ENCODE data around the gene SLX9.

Gene SLX9

GRCh38 chr21:45001134-45002095, 61.6 kb downstream of the SLX9 start:
- DNase-seq (ENCODE audit: low read depth, low spot score): no peak

- no peak for DNase-seq (ENCODE audit: low read depth, low spot score)
Observed at GRCh38 chr21:45002381-45003204, 62.8 kb downstream of the SLX9 start.

GRCh38 chr21:45003331-45004058, 63.7 kb downstream of the SLX9 start:
- DNase-seq (ENCODE audit: low read depth, low spot score): no peak

DNA sequence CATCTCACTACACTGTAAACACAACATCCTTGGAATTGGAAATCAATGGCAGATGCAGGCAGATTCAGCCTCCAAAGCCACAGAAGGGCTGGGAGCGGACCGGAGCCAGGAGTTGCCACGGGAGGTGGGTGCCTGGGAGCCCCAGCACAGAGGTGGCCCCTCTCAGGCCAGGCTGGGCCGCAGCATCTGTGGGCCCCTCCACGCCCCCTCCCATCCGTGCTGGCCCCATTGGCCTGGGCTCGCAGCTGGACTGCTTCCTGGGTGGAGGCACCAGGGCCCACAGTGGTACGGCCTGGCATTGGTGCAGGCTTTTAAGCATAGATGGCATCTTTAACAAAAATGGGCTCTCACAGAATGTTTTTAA, 64.2 kb downstream of the SLX9 start:
- no peak for DNase-seq (ENCODE audit: low read depth, low spot score)

DNA sequence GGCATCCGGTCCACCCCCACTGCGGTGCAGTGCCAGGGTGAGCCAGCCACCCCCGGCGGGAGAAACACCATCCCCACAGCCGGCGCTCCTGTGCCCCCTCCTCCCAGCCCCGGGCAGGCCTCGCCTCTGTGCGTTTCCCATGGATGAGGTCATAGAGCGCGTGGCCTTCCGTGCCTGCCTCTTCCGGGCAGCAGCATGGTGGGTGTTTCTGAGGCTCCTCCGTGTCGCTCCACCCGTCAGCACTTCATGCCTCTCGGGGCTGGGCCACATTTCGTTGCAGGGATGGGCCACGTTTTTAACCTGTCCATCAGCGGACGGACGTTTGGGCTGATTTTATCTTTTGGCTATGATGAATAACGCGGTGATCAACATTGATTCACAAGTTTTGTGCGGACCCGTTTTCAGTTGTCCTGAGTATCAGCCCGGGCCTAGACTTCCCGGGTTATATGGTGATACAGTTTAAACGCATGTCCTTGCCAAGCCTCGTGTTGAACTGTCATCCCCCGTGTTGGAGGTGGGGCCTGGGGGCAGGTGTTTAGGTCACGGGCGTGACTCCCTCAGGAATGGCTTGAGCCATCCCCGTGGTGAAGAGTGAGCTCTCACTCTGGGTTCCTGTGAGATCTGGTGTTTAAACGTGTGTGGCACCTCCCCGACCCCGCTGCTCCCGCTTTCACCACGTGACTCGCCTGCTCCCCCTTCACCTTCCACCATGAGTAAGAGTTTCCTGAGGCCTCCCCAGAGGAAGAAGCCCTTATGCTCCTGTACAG, 64.8 kb downstream of the SLX9 start:
- DNase-seq (ENCODE audit: low read depth, low spot score): no peak

DNA sequence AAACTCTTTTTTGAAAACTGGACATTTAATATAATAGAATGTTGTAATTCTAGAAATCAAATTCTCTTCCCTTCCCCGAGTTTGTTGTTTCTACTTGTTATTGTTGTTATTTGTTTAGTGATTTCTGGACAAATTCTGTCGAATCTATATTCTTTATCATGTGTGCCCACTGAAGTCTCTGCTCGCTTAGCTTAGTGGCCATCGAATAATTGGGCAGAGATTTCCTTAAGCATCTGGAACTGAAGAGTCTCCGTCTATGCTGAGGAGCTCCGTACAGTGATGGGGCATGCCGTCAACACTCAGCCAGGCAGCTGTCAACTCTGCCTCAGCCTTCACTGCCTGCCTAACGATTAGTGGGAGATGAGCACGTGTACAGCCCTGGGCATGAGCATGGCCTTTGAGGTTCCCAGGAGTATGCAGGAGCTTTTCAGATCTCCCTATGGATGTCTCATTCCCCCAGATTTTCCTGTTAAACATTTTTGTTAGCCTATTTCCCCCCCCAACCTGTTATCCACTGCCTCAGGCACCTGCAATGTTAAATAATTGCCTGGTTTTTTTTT, 66.8 kb downstream of the SLX9 start:
- DNase-seq (ENCODE audit: low read depth, low spot score): no peak

DNA sequence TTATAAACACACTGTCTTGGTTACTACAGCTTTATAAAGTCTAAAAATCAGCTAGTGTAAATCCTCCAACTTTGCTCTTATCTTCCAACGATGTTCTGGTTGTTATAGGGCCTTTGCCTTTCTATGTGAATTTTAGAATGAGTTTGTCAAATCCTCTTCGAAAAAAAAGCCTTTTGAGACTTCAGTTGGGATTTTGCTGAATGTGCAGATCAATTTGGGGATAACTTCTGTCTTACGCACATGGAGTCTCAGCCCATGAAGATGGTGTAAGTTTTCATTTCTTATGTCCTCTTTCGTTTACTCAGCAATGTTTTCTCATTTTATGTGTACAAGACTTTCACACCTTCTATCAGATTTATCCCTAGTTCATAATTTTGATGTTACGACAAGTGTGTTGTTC, 69.8 kb downstream of the SLX9 start:
- DNase-seq (ENCODE audit: low read depth, low spot score): no peak

GRCh38 chr21:45010096-45010495, 70.3 kb downstream of the SLX9 start:
- DNase-seq (ENCODE audit: low read depth, low spot score): no peak

GRCh38 chr21:45010860-45011259, 71.0 kb downstream of the SLX9 start:
- no peak for DNase-seq (ENCODE audit: low read depth, low spot score)

- DNase-seq (ENCODE audit: low read depth, low spot score): no peak
Observed at GRCh38 chr21:45011426-45011825, 71.6 kb downstream of the SLX9 start.

GRCh38 chr21:45011911-45012661, 72.3 kb downstream of the SLX9 start:
- peak; percentile 86 for DNase-seq (ENCODE audit: low read depth, low spot score)

DNA sequence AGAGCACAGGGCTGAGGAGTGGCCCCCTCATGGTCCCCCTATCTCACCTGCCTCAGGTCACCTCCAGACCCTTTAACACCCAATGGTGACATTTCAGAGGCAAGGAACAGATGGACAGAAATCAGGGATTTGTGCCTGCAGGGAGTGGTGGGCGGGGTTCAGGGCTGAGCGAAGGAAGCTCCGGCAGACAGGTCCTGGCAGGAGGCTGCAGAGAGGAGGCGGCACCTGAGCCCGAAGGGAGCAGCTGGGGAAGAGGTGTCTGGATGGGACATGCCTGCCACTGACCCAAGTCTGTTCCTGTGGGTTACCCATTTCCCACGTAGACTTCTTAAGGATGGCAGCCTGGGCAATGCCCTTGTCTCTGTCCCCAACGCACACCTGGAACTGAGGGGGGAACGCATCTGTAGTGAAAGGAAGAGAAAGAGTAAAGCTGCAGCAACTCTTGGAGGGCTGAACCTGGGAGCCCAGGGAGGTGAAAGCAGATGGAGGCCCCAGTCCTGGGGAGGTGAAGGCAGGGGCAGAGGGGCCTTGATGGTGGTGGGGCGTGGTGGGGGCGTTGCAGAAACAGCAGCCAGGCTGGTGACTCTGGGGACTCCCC, 72.9 kb downstream of the SLX9 start:
- DNase-seq (ENCODE audit: low read depth, low spot score): peak; percentile 40

DNA sequence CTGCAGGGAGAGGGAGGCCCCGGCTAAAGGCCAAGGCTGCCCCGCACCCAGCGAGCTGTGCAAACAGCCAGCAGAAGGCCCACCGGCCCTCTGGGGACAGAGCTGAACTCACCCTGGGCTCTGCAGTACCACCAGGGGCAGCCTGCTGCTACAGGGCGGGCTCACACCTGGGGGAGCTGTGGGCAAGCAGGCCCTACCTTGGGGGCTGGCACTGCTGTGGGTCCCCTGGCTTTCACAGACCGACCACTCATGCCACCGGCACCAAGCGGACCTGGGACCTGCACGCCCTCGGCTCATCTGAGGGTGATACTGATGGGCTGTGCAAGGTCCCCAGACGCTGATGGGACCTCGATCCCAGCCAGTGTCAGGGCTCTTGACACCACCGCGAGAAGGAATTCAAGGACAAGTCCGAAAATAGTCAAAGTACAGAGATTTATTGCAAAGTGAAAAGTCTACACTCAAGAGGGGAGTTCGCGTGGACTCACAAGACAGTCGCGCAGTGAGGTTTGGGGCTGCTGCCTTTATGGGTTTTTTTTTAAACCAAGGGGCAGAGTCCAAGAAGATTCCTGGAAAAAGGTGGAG, 73.5 kb downstream of the SLX9 start:
- no peak for DNase-seq (ENCODE audit: low read depth, low spot score)

DNA sequence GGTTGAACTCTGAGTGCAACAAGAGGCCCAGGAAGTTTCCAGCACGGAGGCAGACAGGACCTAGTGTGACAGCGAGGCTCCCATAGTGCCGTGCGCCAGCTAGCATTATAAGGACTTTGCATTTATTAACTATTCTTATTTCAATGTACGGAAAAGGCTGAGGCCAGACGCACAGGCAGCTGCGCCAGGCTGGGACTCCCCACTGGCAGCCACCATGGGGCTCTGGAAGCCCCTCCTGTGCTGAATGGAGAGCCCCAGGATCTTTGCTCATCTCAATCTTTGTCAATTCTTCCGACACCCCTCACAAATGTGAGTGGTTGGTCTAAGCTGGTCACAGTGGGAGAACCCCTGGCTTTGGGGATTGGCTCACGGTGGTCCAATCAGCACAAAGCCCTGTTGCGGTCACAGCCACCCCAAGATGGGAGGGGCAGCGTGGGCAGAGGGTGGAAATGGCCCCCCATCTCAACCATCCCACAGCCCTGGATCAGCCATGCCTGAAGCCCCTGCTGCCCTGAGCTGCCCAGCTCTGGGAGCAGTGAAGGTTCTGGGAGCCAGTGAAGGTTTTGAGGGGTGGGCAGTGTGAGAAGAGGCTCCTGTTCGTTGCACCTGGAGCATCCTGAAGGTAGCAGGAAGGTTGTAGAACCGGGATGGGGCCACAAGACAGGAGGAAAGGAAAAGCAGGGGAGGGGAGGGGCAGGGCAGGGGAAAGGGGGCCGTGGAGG, 75.1 kb downstream of the SLX9 start:
- DNase-seq (ENCODE audit: low read depth, low spot score): no peak

- DNase-seq (ENCODE audit: low read depth, low spot score): no peak
Observed at GRCh38 chr21:45015469-45015860, 75.6 kb downstream of the SLX9 start.

- DNase-seq (ENCODE audit: low read depth, low spot score): no peak
Observed at GRCh38 chr21:45016031-45016405, 76.2 kb downstream of the SLX9 start.

- DNase-seq (ENCODE audit: low read depth, low spot score): no peak
Observed at GRCh38 chr21:45016406-45017038, 76.7 kb downstream of the SLX9 start.
